K562 treated with DMSO at 1 percent for 48 hours (cell line): ENCODE results near the gene SCYGR5. TPM values are rescaled to one million over a fixed set of nuclear protein-coding genes. Genes with fewer than 3 reads are reported as not detected.

Experiments
- total RNA-seq: library from RNA; unstranded; fragments of 300-600 nt; gene quantifications from 2 replicates; pipeline ENCODE4 v1.2.3, GENCODE V29; 2022; ENCODE audit warnings: low replicate concordance; ENCODE audit errors: extremely low read depth

SCYGR5 gene, protein sequence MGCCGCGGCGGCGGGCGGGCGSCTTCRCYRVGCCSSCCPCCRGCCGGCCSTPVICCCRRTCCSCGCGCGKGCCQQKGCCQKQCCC
- not detected in 2 replicates for total RNA-seq

DNA sequence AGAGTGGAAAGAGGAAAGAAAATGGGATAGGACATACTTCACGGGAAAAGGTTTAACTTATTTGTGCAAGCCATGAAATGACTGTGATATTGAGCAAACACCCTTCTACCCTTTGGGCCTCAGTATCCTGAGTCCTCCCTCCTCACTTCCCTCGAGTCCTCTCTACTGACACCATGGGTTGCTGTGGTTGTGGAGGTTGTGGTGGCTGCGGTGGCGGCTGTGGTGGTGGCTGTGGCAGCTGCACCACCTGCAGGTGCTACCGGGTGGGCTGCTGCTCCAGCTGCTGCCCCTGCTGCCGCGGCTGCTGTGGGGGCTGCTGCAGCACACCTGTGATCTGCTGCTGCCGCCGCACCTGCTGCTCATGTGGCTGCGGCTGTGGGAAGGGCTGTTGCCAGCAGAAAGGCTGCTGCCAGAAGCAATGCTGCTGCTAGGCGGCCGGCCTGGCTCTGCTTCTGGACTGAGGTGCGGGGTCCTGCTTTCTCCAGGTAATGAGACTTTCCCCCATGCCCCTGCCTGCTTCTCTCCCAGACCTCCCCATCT, at the start of gene SCYGR5:
Gene SCYGR5, plus strand, starts transcription at position 174 of the 540 bp plus-strand sequence. Its CDS starts 0 bp downstream, at position 174.

DNA sequence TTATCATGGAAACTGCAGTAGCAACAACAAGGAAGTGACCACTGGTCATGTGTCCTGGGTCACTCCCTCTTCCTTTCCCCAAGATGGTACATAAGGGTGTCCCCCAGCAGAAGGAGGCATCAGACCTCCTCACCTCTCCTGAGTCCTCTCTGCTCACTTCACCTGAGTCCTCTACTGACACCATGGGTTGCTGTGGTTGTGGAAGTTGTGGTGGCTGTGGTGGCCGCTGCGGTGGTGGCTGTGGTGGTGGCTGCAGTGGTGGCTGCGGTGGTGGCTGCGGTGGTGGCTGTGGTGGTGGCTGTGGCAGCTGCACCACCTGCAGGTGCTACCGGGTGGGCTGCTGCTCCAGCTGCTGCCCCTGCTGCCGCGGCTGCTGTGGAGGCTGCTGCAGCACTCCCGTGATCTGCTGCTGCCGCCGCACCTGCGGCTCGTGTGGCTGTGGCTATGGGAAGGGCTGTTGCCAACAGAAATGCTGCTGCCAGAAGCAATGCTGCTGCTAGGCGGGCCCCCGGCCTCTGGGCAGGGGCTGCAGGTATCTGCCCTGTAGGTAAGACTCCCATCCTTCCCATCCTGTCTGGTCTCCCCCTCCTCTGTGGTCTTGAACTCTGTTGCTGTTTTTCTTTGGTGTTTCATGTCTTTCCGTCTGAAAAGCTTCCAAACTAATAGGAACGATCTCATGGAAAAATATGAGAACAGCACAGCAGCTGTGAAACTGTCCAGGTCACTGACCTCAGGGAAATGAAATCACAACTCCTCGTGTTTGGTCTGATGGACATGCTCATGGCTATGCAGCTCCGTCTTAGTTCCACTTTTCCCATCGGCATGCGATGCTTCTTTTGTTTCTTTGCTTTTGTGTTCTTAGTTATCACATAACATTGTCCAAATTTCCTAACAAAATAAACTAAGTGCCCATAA, 49.0 kb upstream of the SCYGR5 start, which contains the start of gene SCYGR4:
Gene SCYGR4, plus strand, starts transcription at position 183 of the 915 bp plus-strand sequence. Its CDS starts 0 bp downstream, at position 183.

Other genes with a start within 250 kb of the SCYGR5 start
- not detected in 2 replicates for gene AGFG1, start 194.6 kb upstream of the SCYGR5 start, total RNA-seq
- gene SCYGR2, start 67.9 kb upstream of the SCYGR5 start, total RNA-seq, result not detected in 2 replicates
- gene SCYGR3, start 52.0 kb upstream of the SCYGR5 start, total RNA-seq, result not detected in 2 replicates
- gene SCYGR4, start 49.3 kb upstream of the SCYGR5 start, total RNA-seq, result not detected in 2 replicates
- not detected in 2 replicates for gene SLC19A3, start 51.2 kb downstream of the SCYGR5 start, total RNA-seq
- not detected in 2 replicates for gene SCYGR6, start 58.0 kb downstream of the SCYGR5 start, total RNA-seq
- not detected in 2 replicates for gene SCYGR7, start 61.5 kb downstream of the SCYGR5 start, total RNA-seq
- not detected in 2 replicates for gene SCYGR8, start 79.1 kb downstream of the SCYGR5 start, total RNA-seq
- gene CCL20, start 147.0 kb downstream of the SCYGR5 start, total RNA-seq, result not detected in 2 replicates
- gene DAW1, start 204.8 kb downstream of the SCYGR5 start, total RNA-seq, result not detected in 2 replicates